ENCODE data around the gene GRIFIN.

- no peak for TF ChIP-seq CTCF (IDR thresholded peaks at IDR 0.05)
- no peak for TF ChIP-seq POLR2A (IDR thresholded peaks at IDR 0.05)
These were observed 33.2 kb upstream of the GRIFIN start for GRCh38 chr7:2509298-2509906.
